ENCODE results near the gene NTRK3.

DNA sequence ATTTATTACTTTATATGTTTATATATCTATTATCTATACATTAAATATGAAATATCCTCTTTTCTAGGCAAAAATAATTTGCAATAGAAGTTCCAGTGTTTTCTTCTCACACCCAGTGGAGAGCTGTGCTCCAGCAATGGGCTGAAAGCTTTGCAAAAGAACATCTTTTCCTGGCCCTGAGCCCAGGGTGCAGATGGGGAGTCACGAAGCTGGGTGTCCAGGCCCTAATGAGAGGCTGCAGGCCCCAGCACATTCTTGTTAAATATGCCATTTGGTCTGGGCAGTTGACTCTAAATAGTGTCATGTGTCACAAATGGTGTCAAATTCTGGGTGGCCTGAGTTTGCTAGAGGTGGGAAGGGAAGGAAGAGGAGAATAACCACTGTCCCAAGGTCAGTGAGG lies 5.7 kb downstream of the NTRK3 start:
- TF ChIP-seq, protein P1, sequence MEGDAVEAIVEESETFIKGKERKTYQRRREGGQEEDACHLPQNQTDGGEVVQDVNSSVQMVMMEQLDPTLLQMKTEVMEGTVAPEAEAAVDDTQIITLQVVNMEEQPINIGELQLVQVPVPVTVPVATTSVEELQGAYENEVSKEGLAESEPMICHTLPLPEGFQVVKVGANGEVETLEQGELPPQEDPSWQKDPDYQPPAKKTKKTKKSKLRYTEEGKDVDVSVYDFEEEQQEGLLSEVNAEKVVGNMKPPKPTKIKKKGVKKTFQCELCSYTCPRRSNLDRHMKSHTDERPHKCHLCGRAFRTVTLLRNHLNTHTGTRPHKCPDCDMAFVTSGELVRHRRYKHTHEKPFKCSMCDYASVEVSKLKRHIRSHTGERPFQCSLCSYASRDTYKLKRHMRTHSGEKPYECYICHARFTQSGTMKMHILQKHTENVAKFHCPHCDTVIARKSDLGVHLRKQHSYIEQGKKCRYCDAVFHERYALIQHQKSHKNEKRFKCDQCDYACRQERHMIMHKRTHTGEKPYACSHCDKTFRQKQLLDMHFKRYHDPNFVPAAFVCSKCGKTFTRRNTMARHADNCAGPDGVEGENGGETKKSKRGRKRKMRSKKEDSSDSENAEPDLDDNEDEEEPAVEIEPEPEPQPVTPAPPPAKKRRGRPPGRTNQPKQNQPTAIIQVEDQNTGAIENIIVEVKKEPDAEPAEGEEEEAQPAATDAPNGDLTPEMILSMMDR (IDR thresholded peaks at IDR 0.05; ENCODE audit: poor library complexity, severe bottlenecking), result no peak
- TF ChIP-seq, protein P2, sequence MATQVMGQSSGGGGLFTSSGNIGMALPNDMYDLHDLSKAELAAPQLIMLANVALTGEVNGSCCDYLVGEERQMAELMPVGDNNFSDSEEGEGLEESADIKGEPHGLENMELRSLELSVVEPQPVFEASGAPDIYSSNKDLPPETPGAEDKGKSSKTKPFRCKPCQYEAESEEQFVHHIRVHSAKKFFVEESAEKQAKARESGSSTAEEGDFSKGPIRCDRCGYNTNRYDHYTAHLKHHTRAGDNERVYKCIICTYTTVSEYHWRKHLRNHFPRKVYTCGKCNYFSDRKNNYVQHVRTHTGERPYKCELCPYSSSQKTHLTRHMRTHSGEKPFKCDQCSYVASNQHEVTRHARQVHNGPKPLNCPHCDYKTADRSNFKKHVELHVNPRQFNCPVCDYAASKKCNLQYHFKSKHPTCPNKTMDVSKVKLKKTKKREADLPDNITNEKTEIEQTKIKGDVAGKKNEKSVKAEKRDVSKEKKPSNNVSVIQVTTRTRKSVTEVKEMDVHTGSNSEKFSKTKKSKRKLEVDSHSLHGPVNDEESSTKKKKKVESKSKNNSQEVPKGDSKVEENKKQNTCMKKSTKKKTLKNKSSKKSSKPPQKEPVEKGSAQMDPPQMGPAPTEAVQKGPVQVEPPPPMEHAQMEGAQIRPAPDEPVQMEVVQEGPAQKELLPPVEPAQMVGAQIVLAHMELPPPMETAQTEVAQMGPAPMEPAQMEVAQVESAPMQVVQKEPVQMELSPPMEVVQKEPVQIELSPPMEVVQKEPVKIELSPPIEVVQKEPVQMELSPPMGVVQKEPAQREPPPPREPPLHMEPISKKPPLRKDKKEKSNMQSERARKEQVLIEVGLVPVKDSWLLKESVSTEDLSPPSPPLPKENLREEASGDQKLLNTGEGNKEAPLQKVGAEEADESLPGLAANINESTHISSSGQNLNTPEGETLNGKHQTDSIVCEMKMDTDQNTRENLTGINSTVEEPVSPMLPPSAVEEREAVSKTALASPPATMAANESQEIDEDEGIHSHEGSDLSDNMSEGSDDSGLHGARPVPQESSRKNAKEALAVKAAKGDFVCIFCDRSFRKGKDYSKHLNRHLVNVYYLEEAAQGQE (IDR thresholded peaks at IDR 0.05; ENCODE audit: borderline replicate concordance), result no peak
- TF ChIP-seq TAF1 (IDR thresholded peaks at IDR 0.05; ENCODE audit: low read depth) (no peak), EP300 (conservative IDR thresholded peaks at IDR 0.05; ENCODE audit: poor library complexity, severe bottlenecking) (no peak), RAD21 (conservative IDR thresholded peaks at IDR 0.05) (no peak)

All from neural cell (in vitro differentiated cells).